ENCODE data around the gene FOXA1.

Gene FOXA1

GRCh38 chr14:37602605-37603453 is 7.8 kb upstream of the FOXA1 start:
- DNase-seq (ENCODE audit: low read depth): no peak

- DNase-seq (ENCODE audit: low read depth): no peak
These were observed 6.8 kb upstream of the FOXA1 start for GRCh38 chr14:37601865-37602264.

DNA sequence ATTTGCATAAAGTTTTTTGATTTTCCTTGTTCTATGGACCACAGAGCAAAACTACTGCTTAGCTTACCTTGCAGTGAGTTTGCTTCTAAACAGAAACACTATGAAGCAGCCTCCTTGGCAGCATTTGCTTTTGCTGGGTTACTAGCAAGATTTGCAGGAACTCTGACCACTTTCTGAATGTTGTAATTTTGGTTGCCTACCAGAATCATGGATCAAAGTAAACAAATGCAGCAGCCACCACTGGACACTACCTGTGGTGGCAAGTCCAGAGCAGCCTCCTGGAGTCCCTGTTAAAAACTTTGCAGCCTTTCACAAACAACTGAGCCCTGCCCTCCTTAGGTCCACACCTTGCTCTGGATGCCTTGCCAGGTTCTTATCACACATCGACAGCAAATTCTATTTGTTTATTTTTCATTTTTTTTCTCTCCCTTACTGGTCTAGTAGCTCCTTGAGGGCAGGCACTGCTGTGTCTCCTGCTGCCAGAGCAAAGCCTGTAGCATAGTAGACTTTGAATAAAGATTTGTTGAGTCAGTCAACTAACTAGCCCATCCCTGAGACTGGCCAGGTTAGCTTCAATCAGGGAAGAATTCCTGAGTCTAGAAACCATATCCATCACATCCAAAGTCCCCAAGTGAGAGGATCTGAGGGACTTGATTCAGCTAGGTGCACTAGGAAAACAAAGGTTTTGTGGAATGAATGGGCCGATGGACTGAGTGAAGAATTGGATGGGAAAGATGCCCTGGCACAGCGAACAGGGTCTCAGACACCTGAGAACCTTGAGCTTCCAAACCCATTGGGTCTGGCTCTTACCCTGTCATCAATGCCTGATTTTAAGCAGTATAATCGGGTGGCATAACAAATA is 6.1 kb upstream of the FOXA1 start:
- DNase-seq (ENCODE audit: low read depth): no peak

DNA sequence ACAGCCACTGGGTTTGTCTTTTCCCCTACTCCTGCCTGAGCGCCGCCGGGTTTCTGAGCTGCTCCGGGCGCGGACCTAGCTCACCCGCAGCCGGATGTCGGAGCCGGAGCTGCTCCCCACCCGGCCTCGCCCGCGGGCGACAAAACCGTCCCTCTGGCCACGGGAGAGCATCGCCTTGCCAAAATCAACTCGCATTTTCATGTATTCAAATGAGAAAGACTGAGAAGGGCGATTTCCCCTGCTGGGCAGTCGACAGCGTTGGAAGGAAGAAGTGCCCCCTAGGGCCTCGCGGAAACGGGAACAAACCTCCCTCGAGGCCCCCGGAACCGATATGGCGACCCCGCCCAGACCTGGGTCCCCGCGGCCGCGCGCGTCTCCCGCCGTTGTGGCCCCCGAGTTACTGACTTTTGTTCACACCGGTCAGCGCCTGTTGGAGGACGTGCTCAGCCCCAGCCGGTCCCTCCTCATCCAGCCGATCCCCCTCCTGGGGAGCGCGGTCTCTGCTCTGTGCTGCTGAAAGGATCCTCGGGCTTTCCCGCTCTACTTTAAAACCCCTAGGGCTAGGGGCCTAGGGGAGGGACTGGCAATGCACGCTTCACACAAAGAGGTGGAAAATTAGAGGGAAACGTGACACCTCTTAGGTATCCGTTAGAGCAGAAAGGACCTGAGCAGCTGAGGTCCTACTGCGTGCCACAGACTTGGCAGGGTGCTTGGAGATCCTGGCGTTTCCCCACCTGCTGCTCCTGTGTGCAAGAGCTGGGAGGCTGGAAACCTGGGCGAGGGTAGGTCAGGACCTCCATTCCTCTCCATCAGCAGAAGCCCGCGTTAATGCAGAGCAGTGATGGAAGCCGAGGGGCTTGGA is 4.7 kb upstream of the FOXA1 start:
- DNase-seq (ENCODE audit: low read depth): no peak

DNA sequence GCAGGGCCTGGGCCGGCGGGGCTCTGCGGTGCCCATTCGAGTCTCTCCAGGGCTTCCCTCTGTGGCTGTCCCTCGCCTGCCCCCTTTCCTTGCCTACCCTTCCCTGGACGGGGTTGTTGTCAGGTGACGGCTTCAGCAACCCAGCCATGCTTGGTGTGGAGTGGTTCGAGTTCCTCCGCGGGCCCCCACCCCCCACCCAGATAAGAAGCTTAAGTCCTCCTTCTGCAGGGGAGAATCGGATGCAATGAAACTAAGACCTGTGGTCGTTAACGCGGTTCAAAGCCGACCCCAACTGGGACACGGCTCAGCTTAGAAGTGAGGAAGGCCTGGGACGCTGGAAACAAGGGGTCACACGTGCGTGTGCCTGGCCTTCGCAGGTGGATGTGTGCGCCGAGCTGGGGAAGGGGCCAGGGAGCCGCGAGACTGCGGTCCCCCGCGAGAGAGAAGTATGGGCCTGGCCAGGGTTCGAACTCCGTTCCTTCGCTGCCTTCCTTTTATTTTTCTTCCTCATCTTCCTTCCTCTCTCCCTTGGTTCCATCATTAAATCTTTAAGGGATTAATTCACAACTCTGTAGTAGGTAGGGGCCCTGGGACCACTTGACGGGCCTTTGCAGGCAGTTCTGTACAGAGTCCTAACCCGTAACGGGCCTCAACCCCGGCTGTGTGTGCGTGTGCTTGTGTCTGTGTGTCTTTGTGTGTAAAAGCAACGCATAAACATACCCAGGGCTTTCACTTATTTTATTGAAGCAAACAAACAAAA is 3.9 kb upstream of the FOXA1 start:
- DNase-seq (ENCODE audit: low read depth): no peak

GRCh38 chr14:37597914-37598746 is 3.1 kb upstream of the FOXA1 start:
- DNase-seq (ENCODE audit: low read depth): no peak

DNA sequence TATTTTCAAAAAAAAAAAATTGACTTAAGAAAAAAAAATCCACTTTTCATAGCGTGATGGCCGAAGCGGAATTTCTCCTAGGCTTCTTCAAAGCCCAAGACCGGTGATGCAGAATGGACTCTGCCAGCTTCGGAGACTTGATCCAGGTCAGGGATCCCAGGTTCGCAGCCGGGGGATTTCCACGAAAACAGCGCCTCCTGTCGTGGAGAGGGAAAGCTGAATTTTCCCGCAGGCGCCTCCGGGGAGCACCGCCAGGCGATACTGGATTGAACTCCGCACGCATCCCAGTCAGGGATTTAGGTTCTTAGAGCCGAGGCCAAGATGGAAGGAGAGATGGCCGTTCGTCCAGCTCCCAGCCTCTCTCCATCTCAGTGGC is 2.5 kb upstream of the FOXA1 start:
- no peak for DNase-seq (ENCODE audit: low read depth)

- no peak for DNase-seq (ENCODE audit: low read depth)
These were observed 1.9 kb upstream of the FOXA1 start for GRCh38 chr14:37596790-37597472.

DNA sequence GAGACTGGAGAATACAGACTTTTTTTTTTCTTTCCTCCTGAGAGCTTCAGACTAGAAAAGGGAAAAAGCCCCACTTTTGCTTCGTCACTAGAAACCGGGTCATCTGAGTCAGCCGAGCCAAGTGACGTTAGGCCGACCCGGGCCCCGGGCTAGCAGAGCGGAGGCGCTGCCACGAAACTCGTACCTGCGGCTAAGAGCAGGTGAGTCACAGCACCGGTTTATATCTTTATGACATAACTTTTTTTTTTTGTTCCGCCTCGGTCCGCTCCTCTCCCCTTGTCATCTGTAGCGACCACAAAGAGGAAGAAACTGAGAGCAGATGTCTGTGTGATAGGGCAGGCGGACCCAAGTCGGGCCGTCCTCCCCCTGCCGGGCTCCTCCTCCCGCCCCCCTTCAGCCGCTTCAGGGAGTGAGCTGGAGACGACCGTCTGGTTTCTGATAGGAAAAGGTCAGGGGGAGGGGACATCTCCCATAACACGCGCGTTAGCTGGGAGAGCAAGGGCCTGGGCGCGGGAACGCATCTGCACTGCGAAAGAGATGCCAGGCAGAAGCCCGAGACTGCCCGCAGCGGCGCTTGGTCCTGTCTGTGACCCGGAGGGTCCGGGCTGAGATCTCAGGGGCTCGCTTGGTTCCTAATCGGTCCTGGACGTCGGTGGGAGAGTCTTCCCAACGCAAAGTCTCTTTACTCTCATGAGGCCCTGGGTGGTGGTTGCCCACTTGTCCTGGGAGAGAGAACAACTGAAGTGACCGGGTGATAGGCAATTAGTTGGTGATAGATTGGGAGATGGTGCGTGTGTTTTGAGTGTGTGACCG is 966 bp upstream of the FOXA1 start:
- peak; percentile 29 for DNase-seq (ENCODE audit: low read depth)

- DNase-seq (ENCODE audit: low read depth): no peak
These were observed 645 bp downstream of the FOXA1 start for GRCh38 chr14:37594238-37594970.

GRCh38 chr14:37593511-37594237 is 1.4 kb downstream of the FOXA1 start:
- DNase-seq (ENCODE audit: low read depth): no peak

GRCh38 chr14:37592482-37593408 is 2.3 kb downstream of the FOXA1 start:
- DNase-seq (ENCODE audit: low read depth): no peak

DNA sequence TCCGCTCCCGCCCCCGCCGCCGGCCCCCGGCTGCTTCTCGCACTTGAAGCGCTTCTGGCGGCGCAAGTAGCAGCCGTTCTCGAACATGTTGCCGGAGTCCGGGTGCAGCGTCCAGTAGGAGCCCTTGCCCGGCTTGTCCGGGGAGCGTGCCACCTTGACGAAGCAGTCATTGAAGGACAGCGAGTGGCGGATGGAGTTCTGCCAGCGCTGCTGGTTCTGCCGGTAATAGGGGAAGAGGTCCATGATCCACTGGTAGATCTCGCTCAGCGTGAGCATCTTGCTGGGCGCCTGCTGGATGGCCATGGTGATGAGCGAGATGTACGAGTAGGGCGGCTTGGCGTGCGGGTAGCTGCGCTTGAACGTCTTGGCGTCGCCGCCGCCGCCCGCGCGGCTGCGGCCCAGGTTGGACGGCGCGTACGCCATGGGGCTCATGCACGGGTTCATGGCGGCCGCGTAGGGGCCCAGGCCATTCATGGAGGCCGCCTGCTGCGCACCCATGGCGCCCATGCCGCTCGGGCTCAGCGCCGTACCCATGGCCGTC is 3.0 kb downstream of the FOXA1 start:
- DNase-seq (ENCODE audit: low read depth): no peak

GRCh38 chr14:37591311-37591940 is 3.6 kb downstream of the FOXA1 start:
- DNase-seq (ENCODE audit: low read depth): no peak

DNA sequence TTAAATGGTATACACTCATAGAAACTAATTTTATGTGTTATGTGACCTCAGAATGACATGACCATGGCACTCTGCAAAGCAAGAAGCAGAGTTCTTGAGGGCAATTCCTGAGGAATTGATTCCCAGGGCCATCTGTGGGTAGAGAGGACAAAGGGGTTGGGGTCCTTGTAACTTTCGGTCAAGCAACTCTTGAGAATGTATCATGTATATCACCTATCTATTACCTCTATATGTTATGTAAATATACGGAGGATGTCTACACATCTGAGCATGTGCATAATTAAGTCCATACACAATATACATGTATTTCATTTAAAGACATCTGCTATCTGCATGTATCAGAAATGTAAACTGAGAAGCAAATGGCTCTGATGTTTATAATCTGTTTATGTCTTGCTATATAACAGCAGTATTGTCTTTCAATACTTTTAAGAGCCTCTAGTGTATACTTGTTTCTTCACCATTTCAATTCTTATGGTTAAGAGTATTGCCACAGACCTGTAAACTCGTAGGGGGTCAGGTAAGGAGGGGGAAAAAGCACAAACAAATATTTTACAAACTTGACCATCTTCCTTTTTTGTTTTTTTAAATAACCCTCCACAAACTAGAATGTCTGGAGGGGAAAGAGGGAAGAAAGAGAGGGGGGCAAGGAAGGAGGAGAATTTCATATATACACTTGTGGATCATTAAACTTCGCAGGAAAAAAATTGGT is 4.5 kb downstream of the FOXA1 start:
- DNase-seq (ENCODE audit: low read depth): no peak
